Natural killer cell (primary cell): ENCODE results near the gene MAP2. TPM values are rescaled to one million over a fixed set of nuclear protein-coding genes. Genes with fewer than 3 reads are reported as not detected.

Experiments
- ATAC-seq, 3 donors: fragments of 150-1000 bp in 2 of 3; fragments of 200-7000 bp in 1 of 3; cut with Tn5 transposase; 1 replicate in 1 of 3; 2 replicates in 2 of 3; pipeline ENCODE4 v1.10.0; 2021; ENCODE audit warnings: mild to moderate bottlenecking in 2 of 3, moderate library complexity in 2 of 3
- DNase-seq, 2 donors: peaks; one replicate each; pipeline versions ENCODE4 v3.0.0 to v3.0.0-alpha.2; 2013 to 2021; ENCODE audit warnings: mixed read lengths in 1 of 2
- H3K27ac ChIP-seq: one replicate; pipeline ENCODE4 v1.5.1; 2013; ENCODE audit warnings: mild to moderate bottlenecking, low read length
- H3K27me3 ChIP-seq: one replicate; pipeline ENCODE4 v1.6.1; 2013; ENCODE audit warnings: low read length; ENCODE audit not compliant: control insufficient read depth, insufficient read depth
- H3K36me3 ChIP-seq: one replicate; pipeline ENCODE4 v1.6.1; 2013; ENCODE audit warnings: low read length; ENCODE audit not compliant: control insufficient read depth, insufficient read depth
- H3K4me1 ChIP-seq: one replicate; pipeline ENCODE4 v1.6.1; 2013; ENCODE audit warnings: low read length; ENCODE audit not compliant: control insufficient read depth, insufficient read depth
- H3K4me3 ChIP-seq: one replicate; pipeline ENCODE4 v1.5.1; 2013; ENCODE audit warnings: low read length
- H3K9me3 ChIP-seq: one replicate; pipeline ENCODE4 v1.6.1; 2013; ENCODE audit warnings: low read length; ENCODE audit not compliant: control insufficient read depth, insufficient read depth
- H3K27ac Mint-ChIP-seq, 2 donors: one replicate each; pipeline ENCODE4 v1.8.0; 2022; ENCODE audit warnings: mild to moderate bottlenecking in 2 of 2, mixed read lengths in 2 of 2, moderate library complexity in 1 of 2
- H3K27me3 Mint-ChIP-seq, 2 donors: one replicate each; pipeline ENCODE4 v1.8.0; 2022; ENCODE audit warnings: low read depth in 2 of 2, mixed read lengths in 2 of 2
- H3K36me3 Mint-ChIP-seq: one replicate; pipeline ENCODE4 v1.8.0; 2022; ENCODE audit warnings: mixed read lengths
- H3K4me1 Mint-ChIP-seq, 2 donors: one replicate each; pipeline ENCODE4 v1.8.0; 2022; ENCODE audit warnings: mixed read lengths in 2 of 2
- H3K4me3 Mint-ChIP-seq: one replicate; pipeline ENCODE4 v1.8.0; 2022; ENCODE audit warnings: mild to moderate bottlenecking, moderate library complexity, mixed read lengths
- H3K9me3 Mint-ChIP-seq, 2 donors: one replicate each; pipeline ENCODE4 v1.8.0; 2022; ENCODE audit warnings: mixed read lengths in 2 of 2
- CTCF ChIP-seq: fragments of 200-600 bp; IDR thresholded peaks from one replicate; pipeline ENCODE4 v1.8.0; 2022; ENCODE audit warnings: antibody characterized with exemption
- WGBS: methylation state at CpG from one replicate; pipeline ENCODE4 v1.1.7; 2013; ENCODE audit warnings: missing lambda C conversion rate; ENCODE audit not compliant: insufficient coverage; 5-methylcytosine and 5-hydroxymethylcytosine counted together
- intact Hi-C: fragments of 100-400 bp; cut with micrococcal nuclease; formaldehyde crosslinking; loops from one replicate; pipeline ENCODE4 v1.14.2; 2022
- total RNA-seq, 4 donors: library from RNA; stranded (reverse); fragments of 120-200 nt in 1 of 4; gene quantifications; one replicate each; pipeline versions ENCODE4 v1.2.3 to v1.2.4, GENCODE V29; 2013 to 2022

MAP2 gene
- total RNA-seq, 3 donors from 2014 or later (not counting 1 experiment from before 2014, with no cell fraction given): not detected

GRCh38 chr2:209666296-209666695 lies 242.4 kb downstream of the MAP2 start:
- H3K9me3 ChIP-seq: no peaks in the 10 kb centered on the region
- Mint-ChIP-seq H3K9me3 (peaks cover 2 to 4% of the 10 kb centered on the region in 2 donors), H3K27ac (no peak overlapping the region), H3K36me3 (no peaks in the 10 kb centered on the region), H3K27me3 (no peaks in the 10 kb centered on the region), H3K4me1 (no peaks in the 10 kb centered on the region), H3K4me3 (no peak overlapping the region)
- H3K4me3 ChIP-seq: no peak overlapping the region
- H3K27ac ChIP-seq: no peak overlapping the region
- DNase-seq: no peak
- no peaks in the 10 kb centered on the region for H3K27me3 ChIP-seq
- WGBS: no CpG with 5 or more reads among the region's 1 CpG
- no peaks in the 10 kb centered on the region for H3K36me3 ChIP-seq
- H3K4me1 ChIP-seq: no peaks in the 10 kb centered on the region
- ATAC-seq: no peak
- intact Hi-C loops: no loop called here
- no peak for TF ChIP-seq CTCF

GRCh38 chr2:209671020-209671680 lies 247.3 kb downstream of the MAP2 start:
- peaks cover 2 to 4% of the 10 kb centered on the region in 2 donors for H3K9me3 Mint-ChIP-seq
- H3K4me3 Mint-ChIP-seq: no peak overlapping the region

GRCh38 chr2:209673811-209674210 lies 250.0 kb downstream of the MAP2 start:
- DNase-seq (no peak), ATAC-seq (no peak)
- intact Hi-C loops: loop anchor here (10.0 kb wide), 1 partner anchor 319 kb away; no protein-coding TSS in a partner anchor
- no peak overlapping the region for H3K27ac ChIP-seq
- Mint-ChIP-seq H3K36me3 (no peaks in the 10 kb centered on the region), H3K4me1 (no peaks in the 10 kb centered on the region), H3K4me3 (no peak overlapping the region), H3K9me3 (peaks cover 2 to 3% of the 10 kb centered on the region in 2 donors), H3K27me3 (no peaks in the 10 kb centered on the region), H3K27ac (no peak overlapping the region)
- TF ChIP-seq CTCF: no peak
- H3K4me3 ChIP-seq: no peak overlapping the region
- H3K9me3 ChIP-seq: no peaks in the 10 kb centered on the region
- no peaks in the 10 kb centered on the region for H3K27me3 ChIP-seq
- H3K4me1 ChIP-seq: no peaks in the 10 kb centered on the region
- no peaks in the 10 kb centered on the region for H3K36me3 ChIP-seq

More at GRCh38 chr2:209671020-209671680, 247.3 kb downstream of the MAP2 start:
- Histone ChIP-seq H3K27ac (no peak overlapping the region), H3K27me3 (no peaks in the 10 kb centered on the region), H3K36me3 (no peaks in the 10 kb centered on the region), H3K4me1 (no peaks in the 10 kb centered on the region), H3K9me3 (no peaks in the 10 kb centered on the region), H3K4me3 (no peak overlapping the region)
- Mint-ChIP-seq H3K4me1 (no peaks in the 10 kb centered on the region), H3K27me3 (no peaks in the 10 kb centered on the region), H3K27ac (no peak overlapping the region), H3K36me3 (no peaks in the 10 kb centered on the region)
- ATAC-seq: no peak
- no peak for DNase-seq
- TF ChIP-seq CTCF: no peak
- intact Hi-C loops: loop anchor here (10.0 kb wide), 1 partner anchor 316 kb away; no protein-coding TSS in a partner anchor
- 84% methylated on average over 5 of the region's 7 CpGs for WGBS

- H3K27me3 ChIP-seq: no peaks in the 10 kb centered on the region
- no peaks in the 10 kb centered on the region for H3K27me3 Mint-ChIP-seq
- no peaks in the 10 kb centered on the region for H3K4me1 Mint-ChIP-seq
- no peaks in the 10 kb centered on the region for H3K4me1 ChIP-seq
- H3K27ac Mint-ChIP-seq: no peak overlapping the region
- H3K9me3 ChIP-seq: no peaks in the 10 kb centered on the region
- H3K4me3 ChIP-seq: no peak overlapping the region
- no peak overlapping the region for H3K4me3 Mint-ChIP-seq
- H3K27ac ChIP-seq: no peak overlapping the region
- H3K36me3 ChIP-seq: no peaks in the 10 kb centered on the region
- intact Hi-C loops: no loop called here
- WGBS: 100% methylated on average over 1 of the region's 1 CpG
- TF ChIP-seq CTCF: no peak
- H3K9me3 Mint-ChIP-seq: peaks cover 2 to 6% of the 10 kb centered on the region in 2 donors
- no peak for ATAC-seq
- no peaks in the 10 kb centered on the region for H3K36me3 Mint-ChIP-seq
- no peak for DNase-seq
Observed at GRCh38 chr2:209680596-209680995, 256.7 kb downstream of the MAP2 start.
